C4-2B (cell line): Measurements from ENCODE around the gene JDP2.

ENCODE experiments used
- H3K27ac ChIP-seq: fragments of 450-650 bp; 2 replicates; pipeline ENCODE4 v1.5.1; 2017
- CTCF ChIP-seq: fragments of 450-650 bp; conservative IDR thresholded peaks from 2 replicates; pipeline ENCODE4 v1.5.1; 2017; ENCODE audit warnings: mild to moderate bottlenecking
- ZFX ChIP-seq: fragments of 450-650 bp; IDR thresholded peaks from 2 replicates; pipeline ENCODE4 v1.6.1; 2017

JDP2 gene

GRCh38 chr14:75430976-75431375 lies 3.2 kb downstream of the JDP2 start:
- TF ChIP-seq CTCF (no peak), ZFX (no peak)
- peak overlapping the region; percentile 3 for H3K27ac ChIP-seq

GRCh38 chr14:75431827-75432226 lies 4.0 kb downstream of the JDP2 start:
- no peak for TF ChIP-seq ZFX
- TF ChIP-seq CTCF = no peak
- H3K27ac ChIP-seq = 0 out of 2 replicates have a peak overlapping the region, but pooled peaks have one; percentile 3

- TF ChIP-seq ZFX = no peak
- no peak for TF ChIP-seq CTCF
- H3K27ac ChIP-seq = no peak overlapping the region
These were observed 4.6 kb downstream of the JDP2 start for GRCh38 chr14:75432411-75432810.

- H3K27ac ChIP-seq = no peak overlapping the region
- TF ChIP-seq ZFX (no peak), CTCF (no peak)
These were observed 5.8 kb downstream of the JDP2 start for GRCh38 chr14:75433631-75434071.

GRCh38 chr14:75434138-75434889 lies 6.5 kb downstream of the JDP2 start:
- H3K27ac ChIP-seq = no peak overlapping the region
- no peak for TF ChIP-seq CTCF
- no peak for TF ChIP-seq ZFX

- H3K27ac ChIP-seq = no peak overlapping the region
- TF ChIP-seq CTCF = no peak
- no peak for TF ChIP-seq ZFX
These were observed 7.0 kb downstream of the JDP2 start for GRCh38 chr14:75434890-75435248.

- TF ChIP-seq ZFX (no peak), CTCF (no peak)
- H3K27ac ChIP-seq = no peak overlapping the region
These were observed 7.7 kb downstream of the JDP2 start for GRCh38 chr14:75435473-75435872.
